Measurements from ENCODE around the gene MYOT. TPM values are rescaled to one million over a fixed set of nuclear protein-coding genes. Genes with fewer than 3 reads are reported as not detected.

Gene MYOT
- total RNA-seq, 1 donor from 2014 or later: not detected

- H3K4me3 ChIP-seq (ENCODE audit: low read depth, low read length): no peak overlapping the region
- TF ChIP-seq, protein P1, sequence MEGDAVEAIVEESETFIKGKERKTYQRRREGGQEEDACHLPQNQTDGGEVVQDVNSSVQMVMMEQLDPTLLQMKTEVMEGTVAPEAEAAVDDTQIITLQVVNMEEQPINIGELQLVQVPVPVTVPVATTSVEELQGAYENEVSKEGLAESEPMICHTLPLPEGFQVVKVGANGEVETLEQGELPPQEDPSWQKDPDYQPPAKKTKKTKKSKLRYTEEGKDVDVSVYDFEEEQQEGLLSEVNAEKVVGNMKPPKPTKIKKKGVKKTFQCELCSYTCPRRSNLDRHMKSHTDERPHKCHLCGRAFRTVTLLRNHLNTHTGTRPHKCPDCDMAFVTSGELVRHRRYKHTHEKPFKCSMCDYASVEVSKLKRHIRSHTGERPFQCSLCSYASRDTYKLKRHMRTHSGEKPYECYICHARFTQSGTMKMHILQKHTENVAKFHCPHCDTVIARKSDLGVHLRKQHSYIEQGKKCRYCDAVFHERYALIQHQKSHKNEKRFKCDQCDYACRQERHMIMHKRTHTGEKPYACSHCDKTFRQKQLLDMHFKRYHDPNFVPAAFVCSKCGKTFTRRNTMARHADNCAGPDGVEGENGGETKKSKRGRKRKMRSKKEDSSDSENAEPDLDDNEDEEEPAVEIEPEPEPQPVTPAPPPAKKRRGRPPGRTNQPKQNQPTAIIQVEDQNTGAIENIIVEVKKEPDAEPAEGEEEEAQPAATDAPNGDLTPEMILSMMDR (IDR thresholded peaks at IDR 0.05; ENCODE audit: insufficient read depth, low read length, severe bottlenecking): no peak
- DNase-seq (ENCODE audit: low read depth) (peak; percentile 82), FAIRE-seq (no peak)
- H3K27me3 ChIP-seq (ENCODE audit: control insufficient read depth, insufficient read depth, low read length): no peaks in the 10 kb centered on the region
- H3K36me3 ChIP-seq (ENCODE audit: control insufficient read depth, insufficient read depth, low read length): no peaks in the 10 kb centered on the region
These were observed 12.7 kb downstream of the MYOT start for GRCh38 chr5:137880313-137880712.

DNA sequence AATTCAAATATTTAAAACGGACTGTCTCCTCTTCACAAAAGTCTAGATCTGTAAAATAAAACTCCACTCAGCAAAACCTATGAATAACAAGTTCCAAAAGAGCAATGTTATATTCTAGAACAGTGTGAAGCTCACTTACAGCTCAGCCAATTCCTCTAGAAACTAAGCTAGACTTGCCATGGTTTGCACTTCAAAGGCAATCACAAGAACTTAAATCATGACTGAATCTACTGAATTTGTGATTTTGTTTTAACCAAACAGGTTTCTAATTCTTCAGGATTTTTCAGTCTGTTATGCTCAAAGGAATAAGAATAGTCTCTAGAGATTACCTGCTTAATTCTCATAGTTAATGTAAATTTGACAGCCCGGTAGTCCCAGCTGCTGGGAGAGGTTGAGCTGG lies 20.2 kb downstream of the MYOT start:
- DNase-seq (ENCODE audit: low read depth) (no peak), FAIRE-seq (no peak)
- H3K36me3 ChIP-seq (ENCODE audit: control insufficient read depth, insufficient read depth, low read length): no peaks in the 10 kb centered on the region
- H3K4me3 ChIP-seq (ENCODE audit: low read depth, low read length): no peak overlapping the region
- no peaks in the 10 kb centered on the region for H3K27me3 ChIP-seq (ENCODE audit: control insufficient read depth, insufficient read depth, low read length)
- TF ChIP-seq, protein P1 (IDR thresholded peaks at IDR 0.05; ENCODE audit: insufficient read depth, low read length, severe bottlenecking): no peak

DNA sequence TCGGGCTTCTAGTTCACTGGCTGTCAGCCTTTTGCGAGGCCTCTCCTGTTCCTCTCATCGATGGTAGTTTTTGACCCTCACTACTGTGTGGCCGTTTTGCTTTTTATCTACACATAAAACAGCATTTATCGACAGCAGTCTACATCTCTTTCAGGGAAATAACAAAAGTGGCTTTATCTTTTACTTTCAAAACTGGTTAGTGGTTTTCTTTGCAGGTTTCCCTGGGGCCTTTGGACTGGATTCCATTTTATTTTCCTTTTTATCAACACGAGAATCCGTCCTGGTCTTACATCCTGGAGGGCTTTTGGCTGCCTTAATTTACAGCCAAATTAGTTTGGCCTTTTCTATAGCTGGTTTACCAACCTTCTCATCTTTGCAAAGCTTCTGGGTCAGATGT lies 20.8 kb downstream of the MYOT start:
- DNase-seq (ENCODE audit: low read depth): no peak
- peak overlapping the region; percentile 47 for H3K4me3 ChIP-seq (ENCODE audit: low read depth, low read length)
- TF ChIP-seq, protein P1 (IDR thresholded peaks at IDR 0.05; ENCODE audit: insufficient read depth, low read length, severe bottlenecking): no peak
- no peaks in the 10 kb centered on the region for H3K36me3 ChIP-seq (ENCODE audit: control insufficient read depth, insufficient read depth, low read length)
- H3K27me3 ChIP-seq (ENCODE audit: control insufficient read depth, insufficient read depth, low read length): no peaks in the 10 kb centered on the region
- FAIRE-seq: no peak

GRCh38 chr5:137888863-137889759 lies 21.5 kb downstream of the MYOT start, which contains the start of gene PKD2L2:
Gene PKD2L2 (plus strand): TSS chr5:137889457. CDS start chr5:137889492, 35 bp downstream.
- FAIRE-seq (no peak), DNase-seq (ENCODE audit: low read depth) (peak; percentile 63)
- no peaks in the 10 kb centered on the region for H3K36me3 ChIP-seq (ENCODE audit: control insufficient read depth, insufficient read depth, low read length)
- no peaks in the 10 kb centered on the region for H3K27me3 ChIP-seq (ENCODE audit: control insufficient read depth, insufficient read depth, low read length)
- TF ChIP-seq, protein P1 (IDR thresholded peaks at IDR 0.05; ENCODE audit: insufficient read depth, low read length, severe bottlenecking): peak; percentile 8
- peak within 1 kb of the TSS; percentile 47 for H3K4me3 ChIP-seq (ENCODE audit: low read depth, low read length)

DNA sequence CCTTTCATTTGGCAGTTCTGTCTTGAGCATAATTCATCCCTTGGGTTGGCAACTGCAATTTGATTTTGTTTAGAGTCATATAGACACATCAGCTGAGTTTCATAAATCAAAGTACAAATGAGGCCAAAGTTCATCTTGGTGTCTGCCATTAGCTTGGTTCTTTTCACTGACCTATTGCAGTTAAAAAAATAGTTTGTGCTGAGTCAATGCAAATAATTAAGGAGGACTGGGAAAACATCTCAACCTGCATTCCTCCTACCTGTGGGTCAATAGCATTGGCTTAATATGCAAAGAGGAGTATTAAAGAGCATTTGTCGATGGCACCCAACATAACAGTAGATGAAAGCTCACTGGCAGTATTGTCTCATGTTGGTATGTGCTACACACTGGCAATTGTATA lies 23.2 kb downstream of the MYOT start:
- TF ChIP-seq, protein P1 (IDR thresholded peaks at IDR 0.05; ENCODE audit: insufficient read depth, low read length, severe bottlenecking): no peak
- Histone ChIP-seq H3K27me3 (ENCODE audit: control insufficient read depth, insufficient read depth, low read length) (no peaks in the 10 kb centered on the region), H3K4me3 (ENCODE audit: low read depth, low read length) (no peak overlapping the region), H3K36me3 (ENCODE audit: control insufficient read depth, insufficient read depth, low read length) (no peaks in the 10 kb centered on the region)
- no peak for FAIRE-seq
- DNase-seq (ENCODE audit: low read depth): no peak

All from bronchial epithelial cell (primary cell).